GM04504 (cell line): ENCODE data around the gene XCR1.
A peak's percentile ranks its signal among the peaks of the same experiment; 100 is the strongest.
"Not testable (repeated sequence)": the region's sequence is repeated elsewhere in the genome, so short reads cannot be mapped to it uniquely, and the experiment has no call there.

Source experiments
- DNase-seq: peaks from one replicate; pipeline ENCODE4 v3.0.0-alpha.2; 2012; ENCODE audit warnings: low read depth

XCR1 gene

GRCh38 chr3:46006238-46007032 is 20.8 kb downstream of the XCR1 start:
- peak; percentile 61 for DNase-seq

GRCh38 chr3:46003706-46004105 is 23.6 kb downstream of the XCR1 start:
- DNase-seq, result not testable (repeated sequence)

GRCh38 chr3:46001178-46001577 is 26.1 kb downstream of the XCR1 start:
- no peak for DNase-seq

- DNase-seq, result no peak
These were observed 29.3 kb downstream of the XCR1 start for GRCh38 chr3:45997942-45998341.

GRCh38 chr3:45997499-45997898 is 29.8 kb downstream of the XCR1 start:
- not testable (repeated sequence) for DNase-seq

- peak; percentile 53 for DNase-seq
These were observed 31.8 kb downstream of the XCR1 start, which contains the start of gene FYCO1 for GRCh38 chr3:45995236-45996192. FYCO1 (minus strand) TSS chr3:45995824; CDS start chr3:45984910, 10,914 bp downstream.

GRCh38 chr3:45994419-45995235 is 32.7 kb downstream of the XCR1 start:
- DNase-seq, result no peak

GRCh38 chr3:45993421-45994027 is 33.8 kb downstream of the XCR1 start:
- DNase-seq, result no peak

- peak; percentile 80 for DNase-seq
These were observed 34.5 kb downstream of the XCR1 start for GRCh38 chr3:45992821-45993221.

GRCh38 chr3:45992133-45992729 is 35.1 kb downstream of the XCR1 start:
- no peak for DNase-seq

- no peak for DNase-seq
These were observed 35.9 kb downstream of the XCR1 start for GRCh38 chr3:45991341-45991740.

GRCh38 chr3:45990181-45990580 is 37.1 kb downstream of the XCR1 start:
- no peak for DNase-seq

- peak; percentile 59 for DNase-seq
These were observed 38.5 kb downstream of the XCR1 start for GRCh38 chr3:45988804-45989203.

- no peak for DNase-seq
These were observed 38.9 kb downstream of the XCR1 start for GRCh38 chr3:45988362-45988761.

GRCh38 chr3:45987368-45988291 is 39.7 kb downstream of the XCR1 start:
- peak; percentile 63 for DNase-seq

GRCh38 chr3:45986303-45986982 is 40.8 kb downstream of the XCR1 start:
- DNase-seq, result no peak

- no peak for DNase-seq
These were observed 41.6 kb downstream of the XCR1 start for GRCh38 chr3:45985532-45986302.
